Memory B cell (primary cell): Measurements from ENCODE around the gene TRPM3.

ENCODE experiments used
- ATAC-seq: fragments of 150-1000 bp; cut with Tn5 transposase; 2 replicates; pipeline ENCODE4 v1.10.0; 2021; ENCODE audit warnings: low read depth, mild to moderate bottlenecking, moderate library complexity
- DNase-seq, 2 donors: peaks; one replicate each; pipeline ENCODE4 v3.0.0; 2022; ENCODE audit warnings: low spot score in 2 of 2
- H3K27ac Mint-ChIP-seq: one replicate; pipeline ENCODE4 v1.8.0; 2022; ENCODE audit warnings: mild to moderate bottlenecking, moderate library complexity, mixed read lengths
- H3K27me3 Mint-ChIP-seq: one replicate; pipeline ENCODE4 v1.8.0; 2022; ENCODE audit warnings: mixed read lengths
- H3K36me3 Mint-ChIP-seq: one replicate; pipeline ENCODE4 v1.8.0; 2022; ENCODE audit warnings: mild to moderate bottlenecking, mixed read lengths
- H3K4me1 Mint-ChIP-seq: one replicate; pipeline ENCODE4 v1.8.0; 2022; ENCODE audit warnings: mixed read lengths
- H3K4me3 Mint-ChIP-seq: one replicate; pipeline ENCODE4 v1.8.0; 2022; ENCODE audit warnings: mild to moderate bottlenecking, moderate library complexity, mixed read lengths
- H3K9me3 Mint-ChIP-seq: one replicate; pipeline ENCODE4 v1.8.0; 2022; ENCODE audit warnings: mixed read lengths

Gene TRPM3

DNA sequence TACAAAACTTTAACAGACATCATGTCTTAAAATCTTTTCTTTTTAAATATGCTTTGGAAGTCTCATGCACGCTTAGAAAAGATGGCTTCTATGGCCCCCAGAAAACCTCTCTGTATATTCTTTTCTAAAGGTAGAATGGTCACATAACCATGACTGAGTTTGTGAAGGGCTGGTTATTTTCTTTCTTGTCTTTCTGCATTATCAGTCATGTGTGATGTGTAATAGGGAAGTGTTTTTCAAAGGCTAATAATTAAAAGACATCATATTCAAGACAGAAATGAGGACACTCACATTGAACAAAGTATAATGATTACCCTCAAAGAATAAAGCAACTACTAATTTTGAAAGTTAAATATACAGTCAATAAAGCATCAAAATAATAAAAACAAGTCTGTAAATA, 253.4 kb downstream of the TRPM3 start:
- ATAC-seq (no peak), DNase-seq (no peak)
- no peak overlapping the region for H3K4me3 Mint-ChIP-seq
- no peaks in the 10 kb centered on the region for H3K36me3 Mint-ChIP-seq
- no peaks in the 10 kb centered on the region for H3K4me1 Mint-ChIP-seq
- peaks cover 2% of the 10 kb centered on the region for H3K27me3 Mint-ChIP-seq
- H3K9me3 Mint-ChIP-seq: no peaks in the 10 kb centered on the region
- no peak overlapping the region for H3K27ac Mint-ChIP-seq

GRCh38 chr9:70865471-70865870, 255.9 kb downstream of the TRPM3 start:
- H3K9me3 Mint-ChIP-seq: no peaks in the 10 kb centered on the region
- H3K27ac Mint-ChIP-seq: no peak overlapping the region

GRCh38 chr9:70861797-70862196, 259.6 kb downstream of the TRPM3 start:
- Mint-ChIP-seq H3K36me3 (no peaks in the 10 kb centered on the region), H3K27me3 (no peaks in the 10 kb centered on the region), H3K27ac (no peak overlapping the region), H3K9me3 (no peaks in the 10 kb centered on the region), H3K4me3 (no peak overlapping the region), H3K4me1 (no peaks in the 10 kb centered on the region)
- DNase-seq: no peak
- no peak for ATAC-seq

More at GRCh38 chr9:70865471-70865870, 255.9 kb downstream of the TRPM3 start:
- no peaks in the 10 kb centered on the region for H3K4me1 Mint-ChIP-seq
- DNase-seq (no peak), ATAC-seq (no peak)
- H3K27me3 Mint-ChIP-seq: peaks cover 2% of the 10 kb centered on the region
- no peak overlapping the region for H3K4me3 Mint-ChIP-seq
- H3K36me3 Mint-ChIP-seq: no peaks in the 10 kb centered on the region

- ATAC-seq (no peak), DNase-seq (no peak)
- Mint-ChIP-seq H3K4me3 (no peak overlapping the region), H3K36me3 (no peaks in the 10 kb centered on the region), H3K27ac (no peak overlapping the region), H3K9me3 (no peaks in the 10 kb centered on the region), H3K27me3 (no peaks in the 10 kb centered on the region), H3K4me1 (no peaks in the 10 kb centered on the region)
Observed at GRCh38 chr9:70861376-70861775, 260.0 kb downstream of the TRPM3 start.

GRCh38 chr9:70859694-70860093, 261.7 kb downstream of the TRPM3 start:
- H3K9me3 Mint-ChIP-seq: no peaks in the 10 kb centered on the region
- ATAC-seq: no peak
- no peaks in the 10 kb centered on the region for H3K27me3 Mint-ChIP-seq
- no peak overlapping the region for H3K4me3 Mint-ChIP-seq
- H3K4me1 Mint-ChIP-seq: no peaks in the 10 kb centered on the region
- no peak for DNase-seq
- no peaks in the 10 kb centered on the region for H3K36me3 Mint-ChIP-seq
- H3K27ac Mint-ChIP-seq: no peak overlapping the region

GRCh38 chr9:70856411-70856810, 265.0 kb downstream of the TRPM3 start:
- Mint-ChIP-seq H3K4me3 (no peak overlapping the region), H3K36me3 (no peaks in the 10 kb centered on the region), H3K27ac (no peak overlapping the region), H3K9me3 (no peaks in the 10 kb centered on the region), H3K4me1 (no peaks in the 10 kb centered on the region), H3K27me3 (no peaks in the 10 kb centered on the region)
- DNase-seq: no peak
- ATAC-seq: no peak

DNA sequence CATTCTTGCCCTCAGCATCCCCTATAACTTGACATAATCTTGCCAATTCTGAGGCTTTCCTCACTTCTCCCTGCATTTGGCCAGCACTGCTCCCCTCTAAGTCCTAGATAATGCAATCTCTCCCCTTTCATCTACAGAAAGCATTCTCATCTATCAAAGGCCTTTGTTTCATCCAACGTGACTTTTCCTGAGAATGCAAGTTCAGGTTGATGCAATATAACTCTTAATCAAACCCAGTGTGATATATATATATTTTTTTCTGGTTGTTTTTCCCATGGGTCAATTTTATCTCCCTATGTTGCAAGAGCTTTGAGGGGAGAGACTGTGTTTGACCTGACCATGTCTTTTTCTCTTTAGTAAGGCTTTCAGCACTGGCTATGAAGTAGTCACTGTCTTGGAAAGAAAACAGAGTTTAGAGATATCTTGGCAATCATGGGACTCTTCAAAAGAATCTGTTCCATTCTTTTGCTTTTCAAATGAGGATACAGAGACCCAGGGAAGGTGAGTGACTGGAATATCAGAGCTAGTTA, 268.6 kb downstream of the TRPM3 start:
- Mint-ChIP-seq H3K27me3 (no peaks in the 10 kb centered on the region), H3K36me3 (no peaks in the 10 kb centered on the region), H3K4me3 (no peak overlapping the region), H3K27ac (no peak overlapping the region), H3K9me3 (no peaks in the 10 kb centered on the region), H3K4me1 (no peaks in the 10 kb centered on the region)
- DNase-seq (no peak), ATAC-seq (no peak)

DNA sequence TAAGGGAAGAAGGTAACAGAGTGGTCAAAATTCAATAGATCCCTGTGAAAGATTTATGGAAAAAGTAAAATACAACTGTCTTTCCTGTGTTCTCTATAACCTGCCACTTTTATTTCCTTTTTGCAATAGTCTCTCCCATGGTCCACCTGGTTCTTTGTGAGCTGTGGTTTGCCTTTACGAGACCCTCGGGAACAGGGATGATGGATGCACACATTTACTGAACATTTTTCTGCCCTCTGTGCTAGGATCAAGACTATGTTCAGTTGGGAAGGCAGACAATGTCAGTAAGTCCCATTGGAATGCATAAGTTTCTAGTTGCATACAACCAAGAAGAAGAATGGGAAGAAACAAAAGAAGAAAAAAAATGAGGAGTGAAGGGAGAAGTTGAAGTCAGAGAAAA, 281.2 kb downstream of the TRPM3 start:
- H3K36me3 Mint-ChIP-seq: no peaks in the 10 kb centered on the region
- no peaks in the 10 kb centered on the region for H3K9me3 Mint-ChIP-seq
- peaks cover 1% of the 10 kb centered on the region for H3K27me3 Mint-ChIP-seq
- H3K4me1 Mint-ChIP-seq: no peaks in the 10 kb centered on the region
- DNase-seq: no peak
- no peak overlapping the region for H3K27ac Mint-ChIP-seq
- no peak for ATAC-seq
- H3K4me3 Mint-ChIP-seq: no peak overlapping the region

DNA sequence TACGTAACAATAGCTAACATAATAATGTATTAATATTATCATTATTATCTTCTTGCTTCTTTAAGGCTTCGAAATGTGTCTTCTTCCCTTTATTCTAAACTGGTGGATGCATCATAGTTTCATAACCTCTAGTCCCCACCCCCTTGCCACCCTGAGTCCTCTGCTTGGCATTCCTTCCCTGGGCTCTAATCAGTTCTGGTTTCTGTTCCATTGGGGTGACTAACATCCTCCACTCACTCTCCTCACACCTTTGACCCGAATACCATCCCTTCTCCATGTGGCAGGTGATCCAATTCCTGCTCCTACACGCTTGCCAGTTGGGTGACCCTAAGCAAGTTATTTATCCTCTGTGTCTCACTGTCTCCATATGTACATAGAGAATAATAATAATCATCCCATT, 286.1 kb downstream of the TRPM3 start:
- no peaks in the 10 kb centered on the region for H3K36me3 Mint-ChIP-seq
- no peak for ATAC-seq

GRCh38 chr9:70832492-70832891, 288.9 kb downstream of the TRPM3 start:
- no peaks in the 10 kb centered on the region for H3K4me1 Mint-ChIP-seq

More for the DNA sequence above, 286.1 kb downstream of the TRPM3 start:
- Mint-ChIP-seq H3K4me1 (no peaks in the 10 kb centered on the region), H3K27ac (no peak overlapping the region), H3K4me3 (no peak overlapping the region), H3K27me3 (peaks cover under 1% of the 10 kb centered on the region), H3K9me3 (no peaks in the 10 kb centered on the region)
- DNase-seq: no peak

GRCh38 chr9:70830618-70831017, 290.8 kb downstream of the TRPM3 start:
- Mint-ChIP-seq H3K27me3 (no peaks in the 10 kb centered on the region), H3K36me3 (no peaks in the 10 kb centered on the region), H3K27ac (no peak overlapping the region), H3K9me3 (no peaks in the 10 kb centered on the region), H3K4me3 (no peak overlapping the region), H3K4me1 (no peaks in the 10 kb centered on the region)
- no peak for DNase-seq
- ATAC-seq: no peak

More at GRCh38 chr9:70832492-70832891, 288.9 kb downstream of the TRPM3 start:
- ATAC-seq (no peak), DNase-seq (no peak)
- Mint-ChIP-seq H3K4me3 (no peak overlapping the region), H3K9me3 (no peaks in the 10 kb centered on the region), H3K36me3 (no peaks in the 10 kb centered on the region), H3K27ac (no peak overlapping the region), H3K27me3 (no peaks in the 10 kb centered on the region)

DNA sequence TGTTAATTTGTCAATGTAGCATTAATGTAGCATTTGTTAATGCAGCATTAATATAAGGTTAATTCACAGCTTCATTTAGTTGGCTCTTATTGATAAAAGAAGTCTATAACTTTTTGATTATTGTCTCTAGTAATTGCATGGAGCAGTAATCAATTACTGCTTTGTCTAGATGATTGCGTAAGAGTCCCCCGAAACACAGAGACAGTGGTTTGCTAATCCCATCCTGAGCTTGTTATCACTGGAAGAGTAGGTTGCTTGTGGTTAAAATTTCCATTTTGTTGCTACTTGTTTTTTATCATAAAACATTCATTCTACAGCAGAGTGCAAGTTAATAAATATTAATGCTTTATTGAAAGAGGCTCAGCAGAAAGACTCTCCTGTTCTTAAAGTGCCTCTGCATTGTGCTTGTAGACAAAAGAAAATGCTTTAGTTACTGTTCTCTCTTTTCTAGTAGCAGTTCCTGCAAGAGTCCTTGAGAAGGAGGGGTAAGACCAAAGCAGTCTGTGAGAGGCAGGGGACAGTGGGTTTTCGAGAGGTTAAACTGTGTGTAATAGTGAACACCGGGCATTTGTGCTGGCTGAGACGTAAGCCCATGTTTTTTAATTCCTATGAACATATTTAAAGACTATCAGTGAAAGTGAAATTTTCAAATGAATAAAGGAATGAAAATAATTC, 291.7 kb downstream of the TRPM3 start:
- Mint-ChIP-seq H3K9me3 (no peaks in the 10 kb centered on the region), H3K4me1 (no peaks in the 10 kb centered on the region)

DNA sequence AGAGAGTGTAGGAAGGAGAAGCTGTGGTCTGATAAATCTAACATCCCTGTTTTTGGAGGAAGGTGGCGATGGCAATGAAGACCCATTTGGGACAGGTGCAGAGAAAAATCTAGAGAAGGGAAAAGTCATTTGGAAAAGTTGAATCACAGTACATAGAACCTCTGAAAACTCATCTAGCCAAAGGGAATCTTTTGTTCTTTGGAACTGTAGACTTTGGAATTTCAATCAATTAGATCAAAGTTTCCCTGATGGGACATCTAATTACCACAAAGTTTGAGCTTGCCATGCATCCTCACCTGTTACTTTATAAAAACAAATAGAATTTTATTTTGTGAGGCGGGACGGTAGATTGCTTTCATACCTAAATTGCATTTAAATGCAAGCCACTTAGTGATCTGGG, 294.9 kb downstream of the TRPM3 start:
- Mint-ChIP-seq H3K9me3 (no peaks in the 10 kb centered on the region), H3K27ac (no peak overlapping the region), H3K4me1 (no peaks in the 10 kb centered on the region), H3K36me3 (no peaks in the 10 kb centered on the region), H3K27me3 (no peaks in the 10 kb centered on the region), H3K4me3 (no peak overlapping the region)
- ATAC-seq: no peak
- no peak for DNase-seq

More for the DNA sequence above, 291.7 kb downstream of the TRPM3 start:
- DNase-seq (no peak), ATAC-seq (no peak)
- H3K36me3 Mint-ChIP-seq: no peaks in the 10 kb centered on the region
- H3K27ac Mint-ChIP-seq: no peak overlapping the region
- H3K4me3 Mint-ChIP-seq: no peak overlapping the region
- no peaks in the 10 kb centered on the region for H3K27me3 Mint-ChIP-seq

GRCh38 chr9:70823284-70823683, 298.1 kb downstream of the TRPM3 start:
- DNase-seq (no peak), ATAC-seq (no peak)
- Mint-ChIP-seq H3K36me3 (no peaks in the 10 kb centered on the region), H3K27me3 (no peaks in the 10 kb centered on the region), H3K4me1 (no peaks in the 10 kb centered on the region), H3K9me3 (no peaks in the 10 kb centered on the region), H3K27ac (no peak overlapping the region), H3K4me3 (no peak overlapping the region)

- Mint-ChIP-seq H3K36me3 (no peaks in the 10 kb centered on the region), H3K27ac (no peak overlapping the region), H3K4me3 (no peak overlapping the region), H3K9me3 (peaks cover 7% of the 10 kb centered on the region), H3K4me1 (no peaks in the 10 kb centered on the region), H3K27me3 (no peaks in the 10 kb centered on the region)
- DNase-seq: no peak
- no peak for ATAC-seq
Observed at GRCh38 chr9:70817311-70817710, 304.1 kb downstream of the TRPM3 start.
